OCI-LY7 (cell line): ENCODE measurements around the gene ABHD10. TPM values are rescaled to one million over a fixed set of nuclear protein-coding genes. Genes with fewer than 3 reads are reported as not detected.

Source experiments
- BruUV-seq: library from RNA; stranded (reverse); fragments of 400-500 nt; replicated peaks from 2 replicates; lab custom pipeline; 2021; lab: Mats Ljungman, UMichigan
- CTCF ChIA-PET: fragments of 300-600 bp; sonication (Branson Sonifier 250); formaldehyde crosslinking; loops from one replicate; lab custom pipeline; 2022; ENCODE audit warnings: antibody characterized with exemption; ENCODE audit not compliant: unreplicated experiment; lab: Charles Lee
- POLR2A ChIA-PET: fragments of 300-600 bp; sonication (Branson Sonifier 250); formaldehyde crosslinking; loops from one replicate; lab custom pipeline; 2022; ENCODE audit warnings: antibody characterized with exemption; lab: Charles Lee
- DNase-seq: peaks from one replicate; pipeline ENCODE4 v3.0.0-alpha.2; 2015; ENCODE audit warnings: low spot score
- H2AFZ ChIP-seq: fragments of 200-600 bp; sonication (generic), shearing (Covaris generic); 2 replicates; pipeline ENCODE4 v1.6.1; 2014; ENCODE audit warnings: mild to moderate bottlenecking, antibody characterized with exemption, low read length, moderate library complexity
- H3K27ac ChIP-seq: fragments of 200-600 bp; sonication (generic); 2 replicates; pipeline ENCODE4 v1.5.1; 2014; ENCODE audit warnings: mixed run types, low read depth, mild to moderate bottlenecking, moderate library complexity, low read length, inconsistent platforms; ENCODE audit not compliant: poor library complexity, severe bottlenecking
- H3K36me3 ChIP-seq: fragments of 200-600 bp; sonication (generic); 2 replicates; pipeline ENCODE4 v1.6.1; 2014; ENCODE audit warnings: mild to moderate bottlenecking, antibody characterized with exemption, low read length, moderate library complexity, mixed read lengths; ENCODE audit not compliant: insufficient read depth
- H3K4me1 ChIP-seq: fragments of 200-600 bp; sonication (generic); 2 replicates; pipeline ENCODE4 v1.5.1; 2014; ENCODE audit warnings: mild to moderate bottlenecking, low read length; ENCODE audit not compliant: insufficient read depth, poor library complexity, severe bottlenecking
- H3K4me2 ChIP-seq: fragments of 200-600 bp; sonication (generic); 2 replicates; pipeline ENCODE4 v1.6.1; 2014; ENCODE audit warnings: mild to moderate bottlenecking, low read length
- H3K4me3 ChIP-seq: fragments of 200-600 bp; sonication (generic); 2 replicates; pipeline ENCODE4 v1.5.1; 2014; ENCODE audit warnings: mild to moderate bottlenecking, low read depth, low read length; ENCODE audit not compliant: poor library complexity, severe bottlenecking
- H3K79me2 ChIP-seq: fragments of 200-600 bp; sonication (generic); 2 replicates; pipeline ENCODE4 v1.6.1; 2016; ENCODE audit warnings: low read depth, mild to moderate bottlenecking, low read length, moderate library complexity, mixed read lengths; ENCODE audit not compliant: insufficient read depth
- H3K9me2 ChIP-seq: fragments of 200-600 bp; sonication (generic); 2 replicates; pipeline ENCODE4 v1.6.1; 2016; ENCODE audit warnings: mild to moderate bottlenecking, low read length, mixed read lengths; ENCODE audit not compliant: insufficient read depth
- H3K9me3 ChIP-seq: fragments of 200-600 bp; sonication (generic); 2 replicates; pipeline ENCODE4 v1.6.1; 2014; ENCODE audit warnings: mild to moderate bottlenecking, mixed run types, low read length, mixed read lengths
- H4K20me1 ChIP-seq: fragments of 200-600 bp; sonication (generic); 2 replicates; pipeline ENCODE4 v1.6.1; 2014; ENCODE audit warnings: mild to moderate bottlenecking, antibody characterized with exemption, low read length, moderate library complexity, mixed read lengths; ENCODE audit not compliant: insufficient read depth
- EZH2phosphoT487 ChIP-seq: fragments of 200-600 bp; sonication (generic); IDR thresholded peaks from 2 replicates; pipeline ENCODE4 v1.6.1; 2018; ENCODE audit warnings: low read depth, borderline replicate concordance, mild to moderate bottlenecking, mixed run types, antibody characterized with exemption, low read length, moderate library complexity, mixed read lengths
- intact Hi-C: fragments of 100-400 bp; cut with micrococcal nuclease; formaldehyde crosslinking; loops from one replicate; pipeline ENCODE4 v1.10.0; 2022; ENCODE audit not compliant: unreplicated experiment
- total RNA-seq, 2 experiments: library from RNA; depleted of rRNA in 1 of 2; stranded (reverse); fragments of >200 nt in 1 of 2; shearing (Covaris generic) in 1 of 2; gene quantifications; 2 replicates each; pipeline ENCODE4 v1.2.3, GENCODE V29; 2014 to 2022
- TF ChIP-seq, protein P1 (sequence below): fragments of 200-600 bp; sonication (generic); conservative IDR thresholded peaks from 2 replicates; pipeline ENCODE4 v1.5.1; 2014; ENCODE audit warnings: mild to moderate bottlenecking, antibody characterized with exemption, low read length, moderate library complexity, mixed read lengths

Gene ABHD10
- total RNA-seq, 2 experiments from 2014 or later, result 40.8 to 46.5 TPM

DNA sequence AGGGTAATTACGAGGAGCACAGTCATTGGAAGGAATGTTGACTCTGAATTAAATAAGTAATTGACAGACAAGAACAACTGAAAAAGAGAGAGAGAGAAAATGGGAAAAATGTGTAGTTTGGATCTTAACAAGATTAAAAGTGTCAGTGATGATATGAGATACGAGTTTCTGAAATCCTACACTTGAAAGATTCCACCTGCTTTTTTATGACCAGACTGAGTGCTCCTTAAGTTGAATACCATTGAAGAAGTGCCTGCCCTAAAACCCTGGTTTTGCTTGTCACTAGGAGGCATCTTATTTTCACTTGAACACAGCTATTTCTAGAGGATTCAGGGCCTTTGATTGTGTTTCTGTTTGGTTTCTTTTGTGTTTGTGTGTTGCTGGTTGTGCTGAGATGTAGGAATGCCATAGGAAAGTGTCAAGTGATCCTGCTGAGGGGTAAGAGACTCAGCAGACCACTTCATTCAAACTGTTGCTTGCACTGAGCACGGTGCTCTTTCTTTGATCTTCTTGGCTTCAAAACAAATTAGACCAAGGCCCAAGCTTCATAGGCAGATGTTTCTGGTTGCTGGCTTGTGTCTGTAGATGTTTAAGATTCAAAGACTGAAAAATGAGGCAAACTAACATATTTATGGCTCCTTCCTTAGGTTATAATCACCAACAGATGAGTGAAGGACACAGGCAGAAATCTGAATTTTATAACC, 17.2 kb upstream of the ABHD10 start:
- Histone ChIP-seq H3K9me2 (no peaks in the 10 kb centered on the region), H3K9me3 (no peaks in the 10 kb centered on the region), H4K20me1 (no peaks in the 10 kb centered on the region), H2AFZ (no peak overlapping the region), H3K79me2 (no peaks in the 10 kb centered on the region), H3K4me2 (no peak overlapping the region), H3K4me3 (no peak overlapping the region), H3K4me1 (no peaks in the 10 kb centered on the region), H3K27ac (no peak overlapping the region), H3K36me3 (no peaks in the 10 kb centered on the region)
- DNase-seq, result no peak
- no TSS peak for BruUV-seq
- POLR2A ChIA-PET, result interaction anchor here (0.6 to 3.2 kb wide), 2 partner anchors 10 to 66 kb away, joined by 3 to 8 read pairs; no protein-coding TSS in a partner anchor
- CTCF ChIA-PET, result no interaction called here
- intact Hi-C loops, result no loop called here
- TF ChIP-seq, protein P1, sequence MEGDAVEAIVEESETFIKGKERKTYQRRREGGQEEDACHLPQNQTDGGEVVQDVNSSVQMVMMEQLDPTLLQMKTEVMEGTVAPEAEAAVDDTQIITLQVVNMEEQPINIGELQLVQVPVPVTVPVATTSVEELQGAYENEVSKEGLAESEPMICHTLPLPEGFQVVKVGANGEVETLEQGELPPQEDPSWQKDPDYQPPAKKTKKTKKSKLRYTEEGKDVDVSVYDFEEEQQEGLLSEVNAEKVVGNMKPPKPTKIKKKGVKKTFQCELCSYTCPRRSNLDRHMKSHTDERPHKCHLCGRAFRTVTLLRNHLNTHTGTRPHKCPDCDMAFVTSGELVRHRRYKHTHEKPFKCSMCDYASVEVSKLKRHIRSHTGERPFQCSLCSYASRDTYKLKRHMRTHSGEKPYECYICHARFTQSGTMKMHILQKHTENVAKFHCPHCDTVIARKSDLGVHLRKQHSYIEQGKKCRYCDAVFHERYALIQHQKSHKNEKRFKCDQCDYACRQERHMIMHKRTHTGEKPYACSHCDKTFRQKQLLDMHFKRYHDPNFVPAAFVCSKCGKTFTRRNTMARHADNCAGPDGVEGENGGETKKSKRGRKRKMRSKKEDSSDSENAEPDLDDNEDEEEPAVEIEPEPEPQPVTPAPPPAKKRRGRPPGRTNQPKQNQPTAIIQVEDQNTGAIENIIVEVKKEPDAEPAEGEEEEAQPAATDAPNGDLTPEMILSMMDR, result no peak
- TF ChIP-seq EZH2phosphoT487, result no peak

DNA sequence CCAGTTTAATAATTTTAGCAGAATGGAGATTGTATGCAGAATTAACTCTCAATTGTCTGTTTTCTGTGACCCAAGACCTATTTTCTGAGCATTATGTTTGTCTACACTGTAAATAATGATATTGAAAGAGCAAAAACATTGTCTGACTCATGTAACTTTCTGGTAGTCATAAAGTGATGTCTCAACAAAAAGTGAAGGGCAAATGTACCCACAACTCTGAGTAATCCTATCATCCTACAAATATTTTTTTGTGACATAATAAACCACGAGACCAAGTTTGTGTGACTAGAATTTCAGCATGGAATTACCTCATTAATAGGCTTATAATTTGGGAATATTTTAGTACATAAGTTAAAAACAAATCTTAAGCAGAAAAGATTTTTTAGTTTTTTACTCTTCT, 15.4 kb upstream of the ABHD10 start:
- Histone ChIP-seq H3K27ac (no peak overlapping the region), H3K9me3 (no peaks in the 10 kb centered on the region), H3K4me1 (peaks cover 6% of the 10 kb centered on the region), H3K4me3 (no peak overlapping the region), H3K79me2 (no peaks in the 10 kb centered on the region), H3K4me2 (no peak overlapping the region), H2AFZ (no peak overlapping the region), H3K9me2 (no peaks in the 10 kb centered on the region), H4K20me1 (no peaks in the 10 kb centered on the region), H3K36me3 (no peaks in the 10 kb centered on the region)
- ChIA-PET CTCF (interaction anchor here (0.6 kb wide), 1 partner anchor 387 kb away, joined by 3 read pairs; no protein-coding TSS in a partner anchor), POLR2A (interaction anchor here (0.6 to 0.7 kb wide), 2 partner anchors 12 to 48 kb away, joined by 3 read pairs; no protein-coding TSS in a partner anchor)
- intact Hi-C loops, result no loop called here
- no TSS peak for BruUV-seq
- TF ChIP-seq EZH2phosphoT487, result no peak
- TF ChIP-seq, protein P1, result no peak
- no peak for DNase-seq

DNA sequence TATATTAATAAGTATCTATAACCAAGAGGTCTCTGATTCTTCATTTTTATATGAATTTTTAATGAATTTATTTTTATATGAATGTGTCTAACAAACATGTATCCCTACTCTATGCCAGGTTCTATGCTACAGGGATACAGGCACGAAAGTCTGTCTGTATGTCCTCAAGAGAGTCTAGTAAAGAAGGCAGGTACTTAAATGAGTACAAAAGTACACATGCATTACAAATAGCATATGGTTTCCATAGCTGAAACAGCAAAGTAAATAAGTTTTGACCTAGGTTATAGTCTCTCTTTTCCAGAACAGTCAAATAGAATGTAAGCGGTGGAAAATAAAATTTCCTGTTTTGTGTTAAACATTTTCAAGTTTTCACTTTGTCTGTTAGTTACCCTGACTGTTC, 13.3 kb upstream of the ABHD10 start:
- Histone ChIP-seq H3K9me3 (no peaks in the 10 kb centered on the region), H4K20me1 (no peaks in the 10 kb centered on the region), H3K9me2 (no peaks in the 10 kb centered on the region), H3K4me1 (peaks cover 6% of the 10 kb centered on the region), H3K36me3 (no peaks in the 10 kb centered on the region), H3K4me2 (no peak overlapping the region), H3K79me2 (no peaks in the 10 kb centered on the region), H3K27ac (no peak overlapping the region), H2AFZ (no peak overlapping the region), H3K4me3 (no peak overlapping the region)
- intact Hi-C loops, result no loop called here
- TF ChIP-seq, protein P1, result no peak
- TF ChIP-seq EZH2phosphoT487, result no peak
- ChIA-PET CTCF (interaction anchor here (0.7 kb wide), 1 partner anchor 248 kb away, joined by 3 read pairs; no protein-coding TSS in a partner anchor), POLR2A (interaction anchor here (0.8 kb wide), 1 partner anchor 10 kb away, joined by 3 read pairs; no protein-coding TSS in a partner anchor)
- no TSS peak for BruUV-seq
- no peak for DNase-seq
